ENCODE measurements around the gene AGTR1.

Gene AGTR1

DNA sequence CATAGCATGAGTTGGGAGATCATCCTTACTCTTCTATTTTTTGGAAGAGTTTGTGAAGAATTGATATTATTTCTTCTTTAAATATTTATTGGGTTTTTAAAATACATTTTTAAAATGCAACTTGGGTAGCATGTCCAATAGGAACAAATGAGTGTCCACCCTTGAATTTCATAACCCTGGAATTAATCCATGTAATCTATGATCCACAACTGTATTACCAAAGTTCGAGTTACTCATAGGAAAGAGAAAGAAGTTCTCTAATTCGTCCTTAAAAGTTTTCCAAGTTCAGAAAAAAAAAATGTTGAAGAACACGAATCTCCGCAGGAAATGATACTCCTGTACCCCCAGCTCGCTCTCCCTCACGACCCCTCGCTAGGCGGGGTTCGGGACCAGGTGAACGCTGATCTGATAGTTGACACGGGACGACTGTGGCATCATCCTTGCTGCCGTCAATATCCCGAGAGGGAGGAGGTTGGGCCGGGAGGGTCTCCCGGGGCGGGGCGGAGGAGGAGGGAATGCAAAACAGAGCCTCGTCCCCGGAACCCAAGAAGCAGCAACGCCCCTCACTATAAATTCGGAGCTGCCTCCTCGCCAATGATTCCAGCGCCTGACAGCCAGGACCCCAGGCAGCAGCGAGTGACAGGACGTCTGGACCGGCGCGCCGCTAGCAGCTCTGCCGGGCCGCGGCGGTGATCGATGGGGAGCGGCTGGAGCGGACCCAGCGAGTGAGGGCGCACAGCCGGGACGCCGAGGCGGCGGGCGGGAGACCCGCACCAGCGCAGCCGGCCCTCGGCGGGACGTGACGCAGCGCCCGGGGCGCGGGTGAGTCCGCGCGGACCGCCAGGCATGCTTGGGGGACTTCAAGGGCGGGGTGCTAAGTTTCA, at the start of gene AGTR1:
AGTR1 (plus strand) TSS at position 598 of the 884 bp plus-strand sequence. CDS start 43,133 bp downstream, outside the sequence.
- DNase-seq (ENCODE audit: low read depth): no peak

DNA sequence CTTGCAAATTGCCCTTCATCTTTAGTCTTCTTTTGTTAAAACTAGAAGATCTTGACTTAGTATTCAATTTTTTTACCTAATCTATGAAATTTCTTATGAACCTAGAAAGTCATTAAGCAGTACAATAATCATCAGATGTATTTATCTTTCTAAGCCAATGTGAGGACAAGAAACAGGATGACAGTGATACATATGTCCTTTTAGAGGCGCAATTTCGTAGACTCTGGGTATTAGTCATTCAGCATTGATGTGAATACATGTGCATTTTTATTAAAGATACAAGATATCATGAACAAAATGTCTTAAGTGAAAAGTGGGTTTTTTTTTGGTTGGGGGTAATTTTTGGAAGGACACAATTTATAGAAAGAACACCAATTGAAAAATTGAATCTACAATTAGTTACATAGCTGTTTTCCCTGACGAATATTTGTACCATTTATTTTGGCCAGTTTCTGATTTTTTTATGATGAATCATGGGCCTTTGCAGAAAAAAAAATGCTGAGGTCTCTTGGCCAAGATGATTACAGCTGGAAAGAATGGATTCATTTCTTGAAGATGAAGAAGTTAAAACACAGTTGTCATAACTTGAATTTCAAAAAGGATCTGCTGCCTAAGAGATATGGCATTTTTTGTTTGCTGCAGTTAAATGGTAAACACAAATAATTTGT, 48.9 kb upstream of the AGTR1 start:
- DNase-seq (ENCODE audit: low read depth): no peak

DNA sequence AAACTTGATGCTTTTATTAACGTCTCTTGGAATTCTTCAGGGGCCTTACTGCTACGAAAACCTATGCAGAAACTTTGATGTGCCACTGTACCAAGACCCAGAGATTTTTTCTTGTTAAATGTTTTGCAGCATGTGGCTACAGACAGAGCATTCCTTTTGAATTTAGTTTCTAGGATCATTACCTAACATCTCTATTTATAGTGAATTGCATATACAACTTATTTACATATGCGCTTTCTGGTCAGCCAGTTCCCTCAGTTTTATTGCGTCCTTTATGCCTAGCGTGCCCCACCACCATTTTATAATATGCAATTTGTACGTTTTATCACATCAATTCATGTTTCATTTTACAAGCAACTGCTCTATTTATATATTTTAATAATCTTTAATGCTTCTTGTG, 46.2 kb upstream of the AGTR1 start:
- DNase-seq (ENCODE audit: low read depth): no peak

DNA sequence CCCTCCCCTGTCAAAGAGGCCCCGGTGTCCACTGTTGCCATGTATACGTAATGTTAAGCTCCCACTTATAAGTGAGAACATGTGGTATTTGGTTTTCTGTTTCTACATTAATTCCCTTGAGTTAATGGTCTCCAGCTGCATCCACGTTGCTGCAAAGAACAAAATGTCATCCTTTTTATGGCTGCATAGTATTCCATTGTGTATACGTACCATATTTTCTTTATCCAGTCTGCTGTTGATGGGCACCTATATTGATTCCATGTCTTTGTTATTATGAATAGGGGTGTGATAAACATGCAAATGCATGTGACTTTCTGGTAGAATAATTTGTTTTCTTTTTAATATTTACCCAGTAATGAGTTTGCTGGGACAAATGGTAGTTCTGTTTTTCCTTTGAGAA, 43.3 kb upstream of the AGTR1 start:
- DNase-seq (ENCODE audit: low read depth): no peak

DNA sequence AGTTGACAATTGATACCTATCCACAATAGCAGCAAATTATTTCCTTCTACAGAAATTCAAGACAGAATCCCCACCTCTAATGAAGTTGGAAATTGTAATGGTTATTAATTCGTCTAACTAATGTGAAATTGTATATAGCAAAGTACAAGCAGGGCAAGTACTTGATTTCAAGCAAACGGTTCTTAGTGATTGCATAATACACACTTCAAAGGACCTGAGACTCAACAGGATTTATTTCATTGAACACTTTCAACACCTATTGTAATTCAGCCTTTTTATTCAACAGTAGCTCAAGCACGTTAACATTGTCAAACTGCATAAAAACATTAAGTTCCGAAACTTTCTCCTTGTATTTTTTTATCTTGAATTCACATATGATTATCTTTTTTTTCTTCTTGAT, 40.2 kb upstream of the AGTR1 start:
- no peak for DNase-seq (ENCODE audit: low read depth)

DNA sequence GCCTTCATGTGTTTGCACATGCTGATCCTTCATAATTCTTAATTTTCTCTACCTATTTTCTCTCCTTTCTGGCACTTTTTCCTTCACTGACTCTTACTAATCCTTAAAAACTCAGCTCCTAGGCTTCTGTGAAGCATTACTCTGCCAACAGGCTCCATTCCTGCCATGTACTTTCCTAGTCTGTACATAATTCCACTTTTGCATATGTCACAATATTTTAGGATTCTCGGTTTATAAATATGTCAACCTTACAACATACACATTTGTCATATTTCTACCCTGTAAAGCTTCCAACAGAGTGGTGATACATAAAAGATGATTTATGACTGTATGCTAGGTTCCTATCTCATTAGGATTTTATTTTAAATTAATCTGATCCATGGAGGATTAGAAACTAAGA, 38.2 kb upstream of the AGTR1 start:
- no peak for DNase-seq (ENCODE audit: low read depth)

DNA sequence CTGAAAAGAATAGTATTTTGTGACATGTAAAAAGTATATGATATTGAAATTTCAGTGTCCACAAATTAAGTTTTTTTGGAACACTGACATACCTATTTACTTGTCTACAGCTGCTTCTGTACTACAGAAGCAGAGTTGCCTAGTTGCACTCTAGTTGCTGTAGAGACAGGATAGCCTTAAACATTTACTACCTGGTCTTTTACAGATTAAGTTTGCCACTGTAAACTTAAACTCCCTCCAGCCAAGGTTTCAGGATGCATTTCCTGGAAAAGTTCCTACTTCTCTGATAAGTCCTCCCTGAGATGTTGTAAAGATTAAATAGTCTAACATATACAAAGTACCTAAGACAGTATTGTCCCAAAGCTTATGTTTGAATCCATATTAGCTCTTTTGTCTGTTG, 17.4 kb upstream of the AGTR1 start:
- no peak for DNase-seq (ENCODE audit: low read depth)

DNA sequence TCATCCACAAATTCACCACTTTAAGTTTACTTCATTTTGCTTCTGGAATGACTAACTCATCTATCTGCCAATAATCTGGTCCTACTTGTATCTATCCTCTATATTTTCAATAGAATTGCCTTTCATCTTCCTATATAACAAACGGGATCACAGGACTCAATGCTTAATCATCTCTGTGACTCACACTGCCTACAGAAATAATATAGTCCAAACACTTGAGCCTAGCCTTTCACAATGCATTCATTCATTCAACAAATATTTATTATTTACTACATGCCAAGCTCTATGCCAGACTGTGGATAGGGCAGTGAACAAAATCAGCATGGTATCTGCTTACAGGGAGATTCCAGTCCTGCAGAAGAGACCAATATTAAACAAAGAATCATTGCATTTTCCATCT, 16.6 kb upstream of the AGTR1 start:
- no peak for DNase-seq (ENCODE audit: low read depth)

DNA sequence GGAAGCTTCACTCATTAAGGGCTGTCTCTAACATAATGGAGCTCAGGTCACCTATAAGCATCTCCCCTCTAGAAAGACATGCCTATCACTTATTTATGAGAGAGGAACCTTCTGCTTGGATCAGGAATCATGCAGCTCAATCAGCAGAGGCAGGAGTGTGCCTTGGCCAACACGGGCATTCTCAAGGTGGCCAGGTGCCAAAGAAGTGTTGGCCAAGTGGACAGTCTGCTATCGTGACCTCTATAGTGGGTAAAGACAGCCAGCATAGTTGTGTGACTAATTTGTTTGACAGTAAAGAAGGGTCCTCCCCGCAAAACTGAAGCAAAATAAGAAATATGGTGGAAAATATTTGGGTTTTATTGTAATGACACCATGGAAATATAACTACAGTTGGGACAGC, 14.7 kb upstream of the AGTR1 start:
- DNase-seq (ENCODE audit: low read depth): no peak

DNA sequence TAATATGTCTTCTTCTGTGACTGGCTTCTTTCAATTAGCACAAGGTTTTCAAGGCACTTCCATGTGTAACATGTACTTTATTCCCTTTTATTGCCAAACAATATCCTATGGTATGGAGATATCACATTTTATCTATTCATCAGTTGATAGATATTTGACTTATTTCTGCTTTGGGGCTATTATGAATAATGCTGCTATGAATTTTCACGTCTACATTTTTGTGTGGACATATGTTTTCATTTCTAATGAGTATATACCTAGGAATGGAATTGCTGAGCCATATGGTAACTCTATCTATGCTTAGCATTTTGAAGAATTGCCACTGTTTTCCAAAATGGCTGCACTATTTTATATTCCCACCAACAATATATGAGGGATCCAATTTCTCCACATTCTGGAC, 3.6 kb upstream of the AGTR1 start:
- DNase-seq (ENCODE audit: low read depth): no peak

DNA sequence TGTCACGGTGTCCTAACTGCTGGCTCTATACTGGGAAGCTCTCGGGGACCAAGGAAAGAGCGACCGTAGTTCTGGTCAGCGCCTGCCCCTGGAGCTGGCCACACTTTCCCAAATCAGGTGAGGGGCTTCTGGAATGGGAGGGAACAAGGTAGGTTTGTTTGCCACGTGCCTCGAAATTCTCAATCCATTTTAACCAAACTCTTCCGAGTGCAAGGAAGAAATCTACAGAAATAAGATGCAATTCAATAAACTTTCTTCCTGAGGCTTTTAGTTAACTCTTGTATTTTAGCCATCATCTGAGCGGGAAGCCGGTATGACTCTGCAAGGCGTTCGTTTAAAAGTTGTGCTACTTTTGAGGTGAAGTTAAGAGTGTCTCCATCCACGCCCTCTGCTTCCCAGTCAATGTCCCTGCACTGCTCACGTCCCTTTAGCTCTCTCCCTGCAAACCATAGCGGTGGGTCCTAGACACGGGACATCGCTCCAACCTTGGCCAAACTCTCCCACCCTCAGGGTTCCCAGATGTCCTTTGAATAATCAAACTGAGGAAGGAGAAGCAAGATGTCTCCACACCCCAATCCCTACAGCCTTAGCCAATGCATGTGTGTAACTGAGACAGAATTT, 597 bp downstream of the AGTR1 start:
- DNase-seq (ENCODE audit: low read depth): no peak

DNA sequence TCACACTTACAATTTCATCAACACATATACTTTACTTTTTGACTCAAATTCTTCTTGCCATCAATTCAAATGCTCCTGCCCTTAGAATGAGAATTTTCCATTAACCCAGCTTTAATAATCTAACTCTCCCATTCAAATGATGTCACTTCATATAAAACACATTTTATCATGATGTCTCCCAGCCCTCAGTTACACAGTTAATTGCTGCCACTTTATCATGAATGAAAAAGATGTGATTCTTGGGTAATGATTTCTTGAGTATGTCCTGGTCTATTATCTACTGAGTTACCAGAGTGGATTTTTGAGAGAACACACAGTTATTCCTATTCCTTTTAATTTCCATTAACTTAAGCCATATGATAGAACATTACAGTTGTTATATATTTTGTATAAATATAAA, 7.6 kb downstream of the AGTR1 start:
- DNase-seq (ENCODE audit: low read depth): no peak

DNA sequence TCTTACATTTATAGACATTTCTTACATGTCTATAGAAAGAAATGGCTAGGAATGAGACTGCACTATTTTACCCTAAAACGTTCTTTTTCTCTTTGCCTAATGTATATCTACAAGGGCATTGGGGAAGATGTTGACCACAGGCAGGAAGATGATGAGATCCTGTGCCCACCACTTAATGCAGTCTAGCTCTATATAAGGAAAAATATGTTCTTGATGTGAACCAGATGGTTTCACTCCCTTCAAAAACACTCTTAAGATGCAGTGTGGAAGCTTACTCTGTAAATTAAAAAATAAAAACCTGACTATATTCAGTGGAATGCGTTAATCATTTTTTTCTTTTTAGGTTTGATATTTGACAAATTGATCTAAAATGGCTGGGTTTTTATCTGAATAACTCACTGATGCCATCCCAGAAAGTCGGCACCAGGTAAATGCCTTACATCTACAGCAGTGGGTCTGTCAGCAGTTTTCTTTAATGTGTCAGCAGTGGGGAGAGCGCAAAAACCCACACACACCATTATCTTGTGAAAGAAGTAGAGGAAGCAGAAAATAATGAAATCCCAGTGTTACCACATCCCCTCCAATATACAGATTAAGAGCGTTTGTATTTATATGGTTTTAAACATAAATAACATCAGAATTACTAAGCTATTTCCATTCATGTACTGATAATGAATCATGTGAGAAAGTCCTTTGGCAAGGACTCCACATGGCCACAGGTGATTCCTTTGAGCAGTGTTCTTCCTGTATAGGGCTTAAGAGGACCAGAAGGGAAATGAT, 10.1 kb downstream of the AGTR1 start:
- DNase-seq (ENCODE audit: low read depth): no peak

DNA sequence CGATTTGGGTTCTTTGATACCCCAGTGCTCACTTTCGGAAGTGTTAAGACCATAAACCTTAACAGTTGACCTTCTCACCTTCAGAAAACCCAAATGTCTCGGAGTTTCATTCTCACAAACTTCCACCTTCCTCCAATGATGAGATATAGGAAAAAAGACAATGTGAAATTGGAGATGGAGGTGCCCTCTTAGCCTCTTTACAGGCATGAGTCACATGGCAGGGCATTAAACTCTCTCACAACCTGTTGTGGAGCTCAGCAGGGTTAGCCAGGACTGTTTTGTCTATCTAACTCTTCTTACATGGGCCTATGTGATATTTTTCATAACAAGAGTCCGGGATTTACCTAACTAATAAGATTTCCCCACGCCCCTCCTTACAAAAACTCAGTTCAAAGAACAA, 10.7 kb downstream of the AGTR1 start:
- DNase-seq (ENCODE audit: low read depth): no peak

DNA sequence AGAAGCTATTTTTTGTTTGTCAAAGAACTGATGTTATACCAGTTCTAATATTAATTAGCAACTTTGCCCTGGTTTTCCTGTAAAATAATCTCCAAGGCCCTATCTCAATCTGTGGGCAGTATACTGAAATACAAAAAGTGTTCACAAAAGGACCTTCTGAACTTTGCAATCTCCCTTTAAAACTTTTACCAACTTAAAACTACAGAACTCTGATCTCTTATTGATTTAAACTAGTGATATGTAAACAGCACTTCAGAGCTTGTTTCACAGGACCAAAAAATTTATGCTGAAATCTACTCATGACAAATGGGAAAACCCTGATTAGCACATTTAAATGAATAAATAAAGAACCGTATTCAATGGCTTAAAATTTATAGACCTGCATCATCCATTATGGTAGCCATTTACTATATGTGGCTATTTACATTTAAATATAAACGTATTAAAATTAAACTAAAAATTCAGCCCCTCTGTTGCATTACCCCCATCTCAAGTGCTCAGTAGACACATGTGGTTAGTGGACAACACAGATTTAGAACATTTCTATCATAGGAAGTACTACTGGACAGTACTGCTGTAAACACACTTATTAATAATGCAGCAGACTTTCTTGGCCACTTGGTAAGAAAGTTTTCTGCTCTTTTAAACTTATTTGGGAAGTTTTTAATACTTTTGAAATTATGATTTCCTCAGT, 12.0 kb downstream of the AGTR1 start:
- no peak for DNase-seq (ENCODE audit: low read depth)

DNA sequence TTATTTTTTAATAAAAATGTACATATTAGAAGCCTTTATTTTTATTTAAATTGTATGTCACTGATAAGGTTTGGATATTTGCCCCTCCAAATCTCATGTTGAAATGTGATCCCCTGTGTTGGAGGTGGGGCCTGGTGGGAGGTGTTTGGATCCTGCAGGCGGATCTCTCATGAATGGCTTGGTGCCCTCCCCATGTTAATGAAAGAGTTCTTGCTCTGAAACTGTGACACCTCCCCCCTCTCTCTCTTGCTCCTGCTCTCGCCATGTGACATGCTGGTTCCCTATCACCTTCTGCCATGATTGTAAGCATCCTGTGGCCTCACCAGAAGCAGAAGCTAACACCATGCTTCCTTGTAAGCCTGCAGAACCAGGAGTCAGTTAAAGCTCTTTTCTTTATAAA, 13.0 kb downstream of the AGTR1 start:
- DNase-seq (ENCODE audit: low read depth): no peak

DNA sequence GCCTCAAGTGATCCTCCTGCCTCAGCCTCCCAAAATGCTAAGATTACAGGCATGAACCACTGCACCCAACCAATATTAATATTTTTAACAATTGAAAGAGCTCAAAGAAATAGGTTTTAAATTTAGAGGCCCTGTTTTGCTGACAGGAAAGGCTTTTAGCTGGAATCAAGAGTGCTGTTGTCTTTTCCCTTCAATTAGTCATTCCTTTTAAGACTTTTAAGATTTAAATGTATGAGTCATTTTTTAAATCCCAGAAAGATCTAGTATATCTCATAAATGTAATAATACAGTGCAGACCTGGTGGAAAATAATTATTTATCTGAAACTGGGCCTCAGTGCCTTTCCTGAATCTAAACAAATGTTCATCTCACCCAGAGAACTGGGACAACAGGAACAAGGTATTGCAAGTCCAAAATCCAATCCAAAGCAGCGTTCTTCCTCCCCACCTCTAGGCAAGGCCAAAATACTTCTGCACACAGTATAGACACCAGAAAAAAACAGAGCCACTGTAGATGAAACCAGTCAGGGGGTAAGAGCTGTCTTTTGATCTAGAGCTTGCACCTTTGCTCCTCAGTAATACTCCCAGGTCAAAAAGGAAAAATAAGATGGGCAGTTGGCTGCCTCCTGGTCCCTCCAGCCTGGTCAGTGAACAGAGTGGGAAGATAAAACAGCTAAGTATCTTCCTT, 14.4 kb downstream of the AGTR1 start:
- no peak for DNase-seq (ENCODE audit: low read depth)

DNA sequence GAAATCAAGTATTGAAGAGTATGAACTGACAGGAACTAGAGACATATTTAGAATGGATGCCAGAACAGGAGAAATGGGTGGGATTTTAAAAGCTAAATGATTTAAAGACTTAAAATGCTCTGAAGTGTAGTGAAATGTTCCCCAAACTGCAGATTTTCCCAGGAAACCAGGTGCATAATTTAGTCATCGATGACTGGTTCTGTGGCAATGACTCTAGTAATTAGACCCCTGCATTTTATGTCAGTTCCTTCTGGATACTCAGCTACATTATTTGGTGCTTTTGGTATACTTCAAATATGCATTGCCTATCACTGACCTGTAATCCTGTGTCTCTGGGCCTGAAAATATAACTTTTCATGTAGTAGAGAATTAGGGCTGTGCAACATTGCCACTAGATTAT, 16.8 kb downstream of the AGTR1 start:
- no peak for DNase-seq (ENCODE audit: low read depth)

DNA sequence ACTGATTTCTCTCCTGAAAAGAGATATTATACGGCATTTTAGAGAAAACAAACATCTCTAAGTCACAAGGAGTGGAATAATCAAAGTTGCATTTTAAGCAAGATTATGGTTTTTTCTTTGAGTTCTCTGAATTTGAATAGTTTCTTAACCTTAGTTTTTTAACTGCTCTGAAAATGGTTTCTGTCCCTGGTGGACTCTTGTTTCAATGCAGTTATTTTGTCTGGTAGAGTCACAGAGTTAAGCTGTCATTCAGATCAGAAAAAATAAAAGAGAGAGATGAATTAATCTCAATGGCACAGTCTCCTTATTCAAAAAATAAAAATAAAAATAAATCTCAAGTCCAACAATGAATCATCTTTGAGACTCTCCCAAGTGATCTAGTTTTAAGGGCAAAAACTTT, 19.0 kb downstream of the AGTR1 start:
- DNase-seq (ENCODE audit: low read depth): no peak

DNA sequence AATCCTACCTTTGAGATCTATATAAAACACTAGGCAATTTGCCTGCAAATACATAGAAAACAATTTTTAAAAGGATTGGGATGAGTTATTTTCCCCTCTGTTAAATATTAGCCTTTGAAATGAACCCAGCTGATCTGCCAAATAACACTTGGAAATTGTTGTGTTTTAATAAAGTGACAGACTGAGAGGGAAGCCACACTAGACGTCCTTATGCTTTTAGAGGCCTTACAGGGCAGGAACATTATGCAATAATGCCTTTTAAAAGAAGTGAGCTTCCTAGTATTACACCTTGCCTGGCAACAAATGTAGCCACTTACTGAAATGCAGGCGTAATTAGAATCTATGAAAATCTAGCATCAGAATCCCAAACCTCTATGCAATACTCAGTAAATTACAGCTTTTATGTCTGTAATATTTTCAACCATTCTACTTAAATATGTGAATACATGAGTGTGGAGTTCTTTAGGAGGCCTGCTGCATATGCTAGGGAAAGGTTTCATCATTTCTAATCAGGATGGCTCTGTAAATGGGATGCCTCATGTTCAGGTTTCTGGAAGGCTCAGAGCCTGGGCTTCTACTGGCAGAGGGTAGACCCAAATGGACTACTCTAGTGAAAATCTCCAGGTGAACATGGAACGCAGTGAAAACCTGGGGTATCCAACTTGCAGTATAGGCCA, 20.3 kb downstream of the AGTR1 start:
- no peak for DNase-seq (ENCODE audit: low read depth)
